22Rv1 (cell line): Measurements from ENCODE around the gene LIMD2.
A peak's percentile ranks its signal among the peaks of the same experiment; 100 is the strongest.
"Not testable (repeated sequence)": the region's sequence is repeated elsewhere in the genome, so short reads cannot be mapped to it uniquely, and the experiment has no call there.

ENCODE experiments used
- H3K27ac ChIP-seq: fragments of 450-650 bp; 2 replicates; pipeline ENCODE4 v1.5.1; 2017
- CTCF ChIP-seq: fragments of 450-650 bp; IDR thresholded peaks from 2 replicates; pipeline ENCODE4 v1.5.1; 2017; ENCODE audit warnings: mild to moderate bottlenecking
- ZFX ChIP-seq: fragments of 450-650 bp; IDR thresholded peaks from 2 replicates; pipeline ENCODE4 v1.6.1; 2017; ENCODE audit warnings: antibody characterized with exemption, borderline replicate concordance

LIMD2 gene

GRCh38 chr17:63699638-63700527 lies at the start of gene LIMD2:
TSS of gene LIMD2 (minus strand) at chr17:63700125. CDS start at chr17:63699298, 827 bp downstream.
- TF ChIP-seq ZFX (no peak), CTCF (no peak; the same call in 1 of the 2 replicates)
- H3K27ac ChIP-seq, result 0 out of 2 replicates have a peak within 1 kb of the TSS, but pooled peaks have one; percentile 17

DNA sequence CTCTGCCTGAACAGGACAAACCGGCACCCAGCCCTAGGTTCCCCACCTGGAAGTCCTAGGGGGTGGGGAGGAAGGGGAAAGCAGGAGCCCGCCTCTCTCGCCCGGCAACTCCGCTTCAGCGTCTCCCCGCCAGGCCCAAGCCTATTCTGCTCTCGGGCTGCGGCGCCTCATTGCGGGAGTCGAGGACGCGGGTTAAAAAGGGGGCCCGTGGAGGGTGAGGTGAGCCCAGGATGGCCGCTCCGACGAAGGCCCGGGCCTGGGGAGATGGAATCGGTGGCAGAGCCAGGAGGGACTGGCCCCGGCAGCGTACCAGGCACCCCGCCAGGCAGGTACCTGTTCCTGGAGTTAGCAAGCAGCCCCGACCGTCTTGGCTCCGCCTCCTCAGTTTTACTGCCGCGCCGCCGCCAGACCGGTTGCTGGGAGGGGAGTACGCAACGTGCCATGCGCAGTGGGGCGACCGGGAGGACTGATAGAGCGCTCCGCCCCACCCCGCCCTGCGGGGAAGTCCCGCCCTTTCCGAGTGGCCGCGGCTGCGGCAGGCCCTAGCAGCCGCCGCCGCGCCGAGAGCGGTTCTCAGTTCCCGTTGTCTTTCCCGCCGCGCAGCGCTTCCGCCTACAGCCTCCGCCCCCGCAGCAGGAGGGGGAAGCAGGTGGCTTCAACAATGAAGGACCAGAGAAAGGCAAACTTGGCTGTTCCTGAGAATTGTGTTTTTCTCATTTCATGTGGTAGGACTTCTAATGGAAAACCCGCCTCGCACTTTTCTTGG lies 41.7 kb upstream of the LIMD2 start, which contains the start of gene STRADA:
Gene STRADA, minus strand, starts transcription at position 392 of the 766 bp plus-strand sequence. CDS start 13,430 bp downstream, outside the sequence.
- peak within 1 kb of the TSS; percentile 99 for H3K27ac ChIP-seq
- TF ChIP-seq CTCF (no peak), ZFX (no peak)

DNA sequence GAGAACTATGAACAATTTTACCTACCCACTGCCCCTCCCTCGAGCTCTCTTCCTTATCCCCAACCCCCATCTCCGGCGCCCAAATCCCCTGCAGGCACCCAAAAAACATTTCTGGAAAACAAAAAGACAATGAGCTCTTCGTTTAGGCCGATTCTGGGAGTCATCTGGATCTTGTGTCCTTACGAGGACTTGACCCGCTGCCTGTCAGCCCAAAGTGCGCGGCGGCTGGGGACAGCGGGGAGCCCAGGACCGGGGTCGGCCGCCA lies 41.1 kb upstream of the LIMD2 start:
- TF ChIP-seq CTCF (no peak), ZFX (no peak)
- peak overlapping the region; percentile 99 for H3K27ac ChIP-seq

GRCh38 chr17:63740464-63741142 lies 40.7 kb upstream of the LIMD2 start:
- peak overlapping the region; percentile 99 for H3K27ac ChIP-seq
- TF ChIP-seq CTCF, result no peak

DNA sequence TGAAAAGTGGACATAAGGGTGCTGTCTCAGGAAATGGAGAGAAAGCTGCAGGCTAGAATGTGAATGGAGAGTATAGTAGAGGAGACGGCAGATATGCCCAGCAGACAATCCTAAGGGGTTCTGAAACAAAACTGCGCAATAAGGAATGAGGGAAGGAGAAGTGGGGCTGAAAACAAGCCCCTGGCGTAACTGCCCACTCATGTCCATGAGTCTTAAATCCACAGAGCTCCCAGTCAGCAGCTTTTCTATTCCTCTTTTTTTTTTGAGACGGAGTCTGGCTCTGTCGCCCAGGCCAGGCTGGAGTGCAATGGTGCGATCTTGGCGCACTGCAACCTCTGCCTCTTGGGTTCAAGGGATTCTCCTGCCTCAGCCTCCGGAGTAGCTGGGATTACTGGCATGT lies 35.8 kb upstream of the LIMD2 start:
- H3K27ac ChIP-seq, result no peak overlapping the region
- TF ChIP-seq CTCF (no peak), ZFX (no peak)

- H3K27ac ChIP-seq, result no peak overlapping the region
- TF ChIP-seq CTCF, result no peak
- TF ChIP-seq ZFX, result no peak
These were observed 22.5 kb upstream of the LIMD2 start for GRCh38 chr17:63722403-63722802.

DNA sequence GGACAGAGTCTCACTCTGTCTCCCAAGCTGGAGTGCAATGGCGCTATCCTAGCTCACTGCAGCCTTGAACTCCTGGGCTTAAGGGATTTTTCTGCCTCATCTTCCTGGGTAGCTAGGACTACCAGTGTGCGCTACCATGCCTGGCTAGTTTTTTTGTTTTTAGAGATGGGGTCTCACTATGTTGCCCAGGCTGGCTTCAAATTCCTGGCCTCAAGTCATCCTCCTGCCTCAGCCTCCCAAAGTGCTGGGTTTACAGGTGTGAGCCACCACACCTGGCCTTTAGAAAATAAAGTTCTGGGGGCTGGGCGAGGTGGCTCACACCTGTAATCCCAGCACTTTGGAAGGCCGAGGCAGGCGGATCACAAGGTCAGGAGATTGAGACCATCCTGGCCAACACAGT lies 20.3 kb upstream of the LIMD2 start:
- not testable (repeated sequence) for H3K27ac ChIP-seq
